LNCAP (cell line): ENCODE results near the gene KCNMA1.

Experiments
- CTCF ChIP-seq: fragments of 450-650 bp; IDR thresholded peaks from 2 replicates; pipeline ENCODE4 v1.5.1; 2017; ENCODE audit warnings: mild to moderate bottlenecking

The KCNMA1 gene

GRCh38 chr10:77504873-77505257, 132.7 kb downstream of the KCNMA1 start:
- TF ChIP-seq CTCF, result no peak

- no peak for TF ChIP-seq CTCF
These were observed 133.3 kb downstream of the KCNMA1 start for GRCh38 chr10:77504196-77504872.

- no peak for TF ChIP-seq CTCF
These were observed 135.8 kb downstream of the KCNMA1 start for GRCh38 chr10:77501846-77502261.

- no peak for TF ChIP-seq CTCF
These were observed 136.3 kb downstream of the KCNMA1 start for GRCh38 chr10:77501152-77501845.

- TF ChIP-seq CTCF, result no peak
These were observed 136.9 kb downstream of the KCNMA1 start for GRCh38 chr10:77500754-77501151.

GRCh38 chr10:77498829-77499228, 138.8 kb downstream of the KCNMA1 start:
- no peak for TF ChIP-seq CTCF

- TF ChIP-seq CTCF, result no peak
These were observed 139.4 kb downstream of the KCNMA1 start for GRCh38 chr10:77498210-77498609.
